HG02642 (cell line): ENCODE results near the gene PKD2L2.
"Not testable (repeated sequence)": the region's sequence is repeated elsewhere in the genome, so short reads cannot be mapped to it uniquely, and the experiment has no call there.

Experiments
- ATAC-seq: cut with Tn5 transposase; IDR thresholded peaks from one replicate; pipeline ENCODE4 v1.9.1; 2021; ENCODE audit warnings: mild to moderate bottlenecking; ENCODE audit not compliant: unreplicated experiment, poor library complexity

Gene PKD2L2

GRCh38 chr5:137888863-137889759 is at the start of gene PKD2L2:
Gene PKD2L2, plus strand, starts transcription at chr5:137889457. Its CDS starts 35 bp downstream, at chr5:137889492.
- peak; percentile 97 for ATAC-seq

GRCh38 chr5:137842296-137842695 is 47.0 kb upstream of the PKD2L2 start:
- no peak for ATAC-seq

GRCh38 chr5:137843676-137844299 is 45.5 kb upstream of the PKD2L2 start:
- no peak for ATAC-seq

- ATAC-seq, result no peak
Measured at GRCh38 chr5:137845472-137845871, 43.8 kb upstream of the PKD2L2 start.

GRCh38 chr5:137847687-137848086 is 41.6 kb upstream of the PKD2L2 start:
- ATAC-seq, result peak; percentile 50

- not testable (repeated sequence) for ATAC-seq
Measured at GRCh38 chr5:137853165-137853564, 36.1 kb upstream of the PKD2L2 start.

GRCh38 chr5:137856201-137856600 is 33.1 kb upstream of the PKD2L2 start:
- ATAC-seq, result no peak

GRCh38 chr5:137856916-137857862 is 32.1 kb upstream of the PKD2L2 start:
- ATAC-seq, result peak; percentile 40

- peak; percentile 78 for ATAC-seq
Measured at GRCh38 chr5:137858223-137858916, 30.9 kb upstream of the PKD2L2 start.

GRCh38 chr5:137858954-137859353 is 30.3 kb upstream of the PKD2L2 start:
- ATAC-seq, result no peak

GRCh38 chr5:137862251-137862650 is 27.0 kb upstream of the PKD2L2 start:
- ATAC-seq, result no peak

- not testable (repeated sequence) for ATAC-seq
Measured at GRCh38 chr5:137863653-137864052, 25.6 kb upstream of the PKD2L2 start.

GRCh38 chr5:137866541-137867388 is 22.5 kb upstream of the PKD2L2 start:
- ATAC-seq, result no peak

- ATAC-seq, result no peak
Measured at GRCh38 chr5:137867664-137868063, 21.6 kb upstream of the PKD2L2 start, which contains the start of gene MYOT. Gene MYOT, plus strand, starts transcription at chr5:137867860. Its CDS starts 2,792 bp downstream, at chr5:137870652.

- no peak for ATAC-seq
Measured at GRCh38 chr5:137870647-137871339, 18.5 kb upstream of the PKD2L2 start.

GRCh38 chr5:137871571-137871970 is 17.7 kb upstream of the PKD2L2 start:
- ATAC-seq, result no peak

- ATAC-seq, result no peak
Measured at GRCh38 chr5:137872466-137872865, 16.8 kb upstream of the PKD2L2 start.

GRCh38 chr5:137876101-137876500 is 13.2 kb upstream of the PKD2L2 start:
- ATAC-seq, result no peak
